Posterior cingulate gyrus (tissue), 11 donors: ENCODE results near the gene AIP.
A peak's percentile ranks its signal among the peaks of the same experiment; 100 is the strongest.

ENCODE experiments used
- DNase-seq, 10 donors: peaks; one replicate each; pipeline versions ENCODE4 v3.0.0 to v3.0.0-alpha.2; 2020 to 2021; ENCODE audit warnings: mixed read lengths in 3 of 10
- intact Hi-C: fragments of 100-400 bp; cut with DNase I; formaldehyde crosslinking; loops from one replicate; pipeline ENCODE4 v1.15.1; 2023

Gene AIP

DNA sequence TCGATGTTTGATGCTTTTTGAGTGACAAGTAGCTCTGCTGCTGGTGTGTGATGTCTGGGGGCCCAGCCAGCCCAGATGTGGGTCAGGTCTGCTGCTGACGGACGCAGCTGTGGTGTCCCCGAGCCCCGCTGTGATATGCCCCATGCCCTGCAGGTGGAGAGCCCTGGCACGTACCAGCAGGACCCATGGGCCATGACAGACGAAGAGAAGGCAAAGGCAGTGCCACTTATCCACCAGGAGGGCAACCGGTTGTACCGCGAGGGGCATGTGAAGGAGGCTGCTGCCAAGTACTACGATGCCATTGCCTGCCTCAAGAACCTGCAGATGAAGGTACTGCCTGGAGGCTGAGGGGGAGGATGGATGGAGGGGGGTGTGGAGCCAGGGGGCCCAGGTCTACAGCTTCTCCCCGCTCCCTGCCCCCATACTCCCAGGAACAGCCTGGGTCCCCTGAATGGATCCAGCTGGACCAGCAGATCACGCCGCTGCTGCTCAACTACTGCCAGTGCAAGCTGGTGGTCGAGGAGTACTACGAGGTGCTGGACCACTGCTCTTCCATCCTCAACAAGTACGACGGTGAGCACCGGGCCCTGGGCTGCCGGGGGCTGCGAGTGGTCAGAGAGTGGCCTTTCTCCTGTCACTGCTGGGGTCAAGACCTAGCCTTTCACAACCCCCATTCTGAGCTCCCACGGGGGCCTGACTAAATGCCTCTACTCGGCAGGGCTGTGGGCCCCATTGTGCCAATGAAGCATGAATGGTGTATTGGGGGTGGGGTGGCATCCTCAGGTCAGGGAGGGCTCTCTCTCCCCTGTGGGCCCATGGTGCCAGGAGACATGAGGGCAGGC lies 7.3 kb downstream of the AIP start:
- intact Hi-C loops = no loop called here
- no peak for DNase-seq

DNA sequence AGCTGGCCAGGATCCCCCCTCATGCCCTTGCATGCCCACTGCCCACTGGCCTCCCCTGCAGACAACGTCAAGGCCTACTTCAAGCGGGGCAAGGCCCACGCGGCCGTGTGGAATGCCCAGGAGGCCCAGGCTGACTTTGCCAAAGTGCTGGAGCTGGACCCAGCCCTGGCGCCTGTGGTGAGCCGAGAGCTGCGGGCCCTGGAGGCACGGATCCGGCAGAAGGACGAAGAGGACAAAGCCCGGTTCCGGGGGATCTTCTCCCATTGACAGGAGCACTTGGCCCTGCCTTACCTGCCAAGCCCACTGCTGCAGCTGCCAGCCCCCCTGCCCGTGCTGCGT lies 7.9 kb downstream of the AIP start:
- peak in 2 of 10 donors; percentile 74 to 81 for DNase-seq
- intact Hi-C loops = no loop called here

DNA sequence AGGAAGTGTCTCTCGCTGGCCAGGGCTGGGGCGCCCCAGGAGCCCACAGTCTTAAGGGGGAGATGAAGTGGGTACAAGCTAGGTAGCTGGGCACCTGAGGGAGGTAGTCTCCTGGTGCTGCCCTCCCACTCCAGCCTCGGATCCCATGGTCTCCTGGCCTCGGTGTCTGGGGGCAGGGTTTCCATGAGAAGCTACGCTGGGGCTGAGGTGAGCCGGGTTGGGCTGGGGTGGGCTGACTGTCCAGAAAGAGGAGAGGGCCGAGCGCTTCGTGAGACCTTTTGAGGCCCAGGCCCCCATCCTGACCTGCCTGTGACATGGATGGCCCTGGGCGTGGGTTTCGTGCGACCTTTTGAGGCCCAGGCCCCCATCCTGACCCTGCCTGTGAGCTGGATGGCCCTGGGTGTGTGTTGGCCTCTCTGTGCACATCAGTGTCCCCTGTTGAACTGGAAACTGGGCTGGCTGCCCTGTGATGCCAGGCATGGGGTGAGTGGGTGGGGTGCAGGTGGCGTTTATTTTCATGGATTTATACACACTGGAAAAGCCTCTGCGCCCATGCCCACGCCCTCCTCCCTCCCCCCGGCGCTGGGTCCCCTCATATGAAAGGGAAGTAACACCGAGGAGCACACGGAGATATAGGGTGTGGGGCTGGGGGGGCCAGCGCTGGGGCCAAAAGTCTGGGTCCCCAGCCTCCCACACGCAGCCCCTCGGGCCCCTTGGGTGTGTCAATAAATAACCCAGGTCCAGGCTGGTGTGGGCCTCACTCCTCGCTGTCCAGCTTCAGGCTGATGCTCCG lies 8.6 kb downstream of the AIP start:
- DNase-seq = peak in 2 of 10 donors; percentile 74 to 76
- intact Hi-C loops = no loop called here

DNA sequence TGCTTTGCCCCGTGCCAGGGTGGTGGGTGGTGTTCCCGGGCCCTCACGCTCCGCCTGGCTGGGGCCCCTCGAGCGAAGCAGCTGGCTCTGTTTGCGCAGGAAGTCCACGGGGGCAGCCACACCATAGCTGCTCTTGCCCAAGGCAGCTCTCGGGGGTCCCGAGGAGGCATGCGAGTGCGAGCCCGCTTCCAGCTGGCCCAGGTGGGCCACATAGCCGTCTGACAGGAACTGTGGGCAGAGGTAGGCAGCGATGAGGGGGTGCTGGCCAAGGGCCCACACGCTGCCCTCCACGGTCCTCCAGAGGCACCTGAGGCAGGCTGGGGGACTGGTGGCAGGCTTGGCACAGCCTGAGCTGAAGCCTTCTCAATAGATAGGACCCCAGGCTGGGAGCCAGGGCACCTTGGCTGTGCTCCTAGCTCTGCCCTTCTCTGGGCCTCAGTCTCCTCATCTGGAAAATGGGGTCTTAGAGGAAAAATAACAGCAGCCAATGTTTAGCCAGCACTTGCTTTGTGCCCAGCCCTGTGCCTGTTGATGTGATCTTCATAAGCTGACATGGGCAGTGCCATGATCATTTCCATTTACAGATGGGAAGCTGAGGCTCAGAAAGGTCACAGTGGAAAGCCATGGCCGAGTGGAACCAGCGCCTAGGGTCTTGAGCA lies 9.4 kb downstream of the AIP start:
- DNase-seq = peak in 2 of 10 donors; percentile 64 to 82
- intact Hi-C loops = no loop called here

DNA sequence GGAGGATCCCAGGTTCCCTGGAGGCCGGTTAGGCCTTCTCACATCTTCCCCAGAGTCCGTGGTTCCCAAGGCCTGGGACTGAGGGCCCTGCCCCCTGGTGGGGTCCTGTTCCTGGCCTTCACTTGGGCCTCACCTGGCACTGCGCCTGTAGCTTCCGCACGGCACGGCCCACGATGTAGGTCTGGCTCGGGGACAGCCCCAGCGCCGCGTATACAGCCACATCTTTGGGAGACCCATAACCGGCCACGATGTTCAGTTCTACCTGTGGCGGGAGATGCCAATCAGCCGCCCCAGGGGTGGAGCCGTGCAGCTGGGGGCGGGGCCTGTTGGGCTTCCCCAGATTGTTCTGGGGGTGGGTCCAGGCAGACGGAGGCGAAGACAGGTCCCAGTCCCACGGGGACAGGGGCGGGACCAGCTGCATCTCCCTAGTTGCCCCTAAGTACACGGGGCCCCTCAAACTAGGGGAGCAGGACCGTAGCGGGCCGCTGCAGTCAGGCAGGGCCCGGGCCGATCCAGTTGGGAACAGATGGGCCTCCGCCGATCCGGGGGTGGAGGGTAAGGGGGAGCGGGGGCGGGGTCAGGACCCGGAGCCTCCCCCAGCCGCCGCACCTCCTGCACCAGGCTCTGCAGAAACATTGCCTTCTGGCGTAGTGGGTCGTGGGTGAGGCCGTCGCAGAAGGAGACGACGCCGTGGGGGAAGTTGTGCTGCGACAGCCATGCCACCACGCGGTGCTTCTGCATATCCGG lies 10.1 kb downstream of the AIP start:
- intact Hi-C loops = no loop called here
- DNase-seq = peak in 2 of 10 donors; percentile 70 to 75

DNA sequence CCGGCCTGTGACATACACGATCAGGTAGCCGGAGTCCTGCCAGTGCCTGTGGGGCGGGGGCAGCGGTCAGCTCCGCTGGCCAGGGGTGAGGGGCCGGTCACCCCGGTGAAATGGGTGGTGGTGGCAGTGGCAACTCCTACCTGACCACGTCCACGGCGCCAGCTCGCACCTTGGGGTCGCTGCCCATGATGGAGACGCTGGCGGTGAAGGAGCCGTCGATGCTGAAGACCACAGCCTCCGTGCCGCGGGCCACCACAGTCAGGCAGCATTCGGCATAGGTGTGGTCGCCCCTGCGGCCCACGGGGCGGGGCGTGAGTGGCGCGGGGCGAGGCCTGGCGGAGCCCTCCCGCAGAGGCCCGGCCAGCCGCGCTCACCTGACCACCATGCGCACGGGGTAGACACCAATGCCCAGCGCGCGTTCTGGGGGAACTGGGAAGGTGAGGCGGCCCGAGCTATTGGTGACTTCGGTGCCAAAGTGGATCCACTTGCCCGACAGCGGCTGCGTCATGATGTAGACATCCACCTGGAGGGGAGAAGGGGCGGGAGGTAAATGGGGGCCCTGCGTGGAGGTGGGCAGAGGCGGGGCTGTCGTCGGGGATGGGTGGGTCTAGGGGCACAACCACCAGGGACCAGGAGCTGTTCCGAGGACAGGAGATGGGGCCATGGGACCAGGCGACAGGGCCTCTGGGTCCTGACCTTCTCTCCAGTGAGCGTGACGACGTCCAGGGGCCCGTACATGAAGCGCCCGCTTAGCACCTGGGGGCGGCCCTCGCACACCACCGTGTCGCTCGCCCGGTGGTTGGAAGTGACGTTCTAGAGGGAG lies 10.9 kb downstream of the AIP start:
- intact Hi-C loops = no loop called here
- peak in 2 of 10 donors; percentile 66 to 74 for DNase-seq

DNA sequence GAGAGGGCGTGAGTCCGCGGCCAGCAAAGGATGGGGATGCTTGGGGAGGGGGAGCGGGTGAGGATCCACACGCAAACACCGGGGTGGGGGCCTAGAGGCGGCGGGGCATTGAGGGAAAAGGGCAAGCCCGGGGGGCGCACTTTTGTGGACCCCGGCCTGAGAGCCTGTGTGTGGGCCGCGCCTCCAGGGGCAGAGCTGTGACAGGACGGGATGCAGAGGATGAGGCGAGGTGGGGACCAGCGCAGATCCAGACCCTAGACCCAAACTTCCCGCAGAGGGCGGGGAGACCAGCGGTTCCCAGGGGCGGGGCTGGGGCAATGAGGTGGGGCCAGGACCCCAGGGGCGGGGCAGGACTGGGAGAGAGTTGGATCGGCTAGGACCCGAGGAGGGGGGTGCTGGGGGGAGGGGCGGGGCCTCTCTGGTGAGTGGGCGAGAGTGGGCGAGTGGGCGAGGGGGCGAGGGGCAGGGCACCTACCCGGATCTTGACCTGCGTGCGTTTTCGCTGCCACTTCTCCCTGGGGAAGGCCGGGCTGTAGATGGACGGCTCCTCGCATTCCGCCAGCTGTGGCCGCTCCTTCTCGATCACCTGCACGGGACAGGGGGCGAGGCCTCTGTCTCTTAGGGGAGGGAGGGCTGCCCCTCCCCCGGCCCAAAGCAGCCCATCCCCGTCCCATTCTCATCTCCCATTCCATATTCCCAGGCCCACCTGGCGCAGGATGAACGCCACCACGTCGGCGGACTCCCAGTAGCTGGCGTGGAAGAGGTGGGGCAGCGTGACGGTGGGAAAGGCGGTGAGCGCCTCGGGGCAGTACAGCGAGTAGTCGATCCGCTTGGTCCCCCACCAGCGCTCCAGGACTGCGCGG lies 11.8 kb downstream of the AIP start:
- DNase-seq = peak in 1 of 10 donors; percentile 73
- intact Hi-C loops = no loop called here

DNA sequence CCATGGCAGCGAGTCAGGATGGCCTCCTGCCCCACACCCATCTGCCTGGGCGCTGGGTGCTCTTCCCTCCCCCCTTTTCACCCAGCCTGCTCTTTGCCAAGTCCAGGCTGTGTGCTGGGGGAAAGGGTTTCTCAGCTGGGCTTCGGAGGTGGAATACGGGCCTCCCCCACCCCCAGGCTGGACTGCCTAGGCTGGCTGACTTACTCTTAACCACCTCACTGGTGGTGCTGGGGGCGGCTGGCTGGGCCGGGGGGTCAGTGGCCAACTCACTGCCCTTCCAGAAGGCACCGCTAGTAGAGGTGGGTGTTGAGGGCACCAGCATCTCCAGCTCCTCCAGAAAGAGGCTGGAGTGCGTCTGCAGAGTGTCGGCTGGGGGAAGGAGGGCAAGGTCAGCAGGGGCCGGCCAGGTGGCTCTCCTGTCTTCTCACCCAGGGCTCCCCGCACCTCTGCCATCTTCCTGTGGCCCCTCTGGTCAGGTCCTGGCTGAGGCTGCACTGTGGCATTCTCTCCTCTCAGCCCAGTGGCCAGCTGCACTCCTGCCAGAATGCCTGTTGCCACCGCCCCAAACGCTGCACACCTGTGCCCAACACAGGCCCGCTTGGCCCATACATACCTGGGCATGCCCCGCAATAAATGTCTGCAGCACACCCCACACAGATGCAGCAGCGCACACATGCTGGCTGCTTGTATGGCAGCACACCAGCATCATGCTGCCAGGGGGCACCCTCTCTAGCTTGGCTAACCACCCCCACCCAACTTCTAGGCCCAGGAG lies 12.6 kb downstream of the AIP start:
- intact Hi-C loops = no loop called here
- peak in 1 of 10 donors; percentile 43 for DNase-seq

DNA sequence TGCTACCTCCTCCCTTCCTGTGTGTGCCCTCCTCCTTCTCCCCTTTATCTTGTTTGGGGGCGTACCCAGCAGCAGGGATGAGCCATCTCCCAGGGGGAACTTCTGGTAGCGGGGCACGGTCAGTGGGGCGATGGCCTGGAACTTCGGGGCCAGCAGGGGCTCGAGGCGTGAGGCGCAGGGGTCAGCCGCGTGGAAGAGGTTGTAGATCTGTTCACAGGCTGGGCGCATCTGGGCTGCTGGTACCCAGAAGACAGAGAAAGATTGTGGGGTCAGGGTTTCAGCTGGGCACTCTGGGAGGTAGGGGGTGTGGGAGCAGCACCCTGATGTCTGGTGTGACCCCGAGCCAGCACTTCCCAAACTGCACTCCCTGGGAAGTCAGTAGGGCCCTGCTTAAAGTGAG lies 13.3 kb downstream of the AIP start:
- DNase-seq = peak in 1 of 10 donors; percentile 35
- intact Hi-C loops = no loop called here

DNA sequence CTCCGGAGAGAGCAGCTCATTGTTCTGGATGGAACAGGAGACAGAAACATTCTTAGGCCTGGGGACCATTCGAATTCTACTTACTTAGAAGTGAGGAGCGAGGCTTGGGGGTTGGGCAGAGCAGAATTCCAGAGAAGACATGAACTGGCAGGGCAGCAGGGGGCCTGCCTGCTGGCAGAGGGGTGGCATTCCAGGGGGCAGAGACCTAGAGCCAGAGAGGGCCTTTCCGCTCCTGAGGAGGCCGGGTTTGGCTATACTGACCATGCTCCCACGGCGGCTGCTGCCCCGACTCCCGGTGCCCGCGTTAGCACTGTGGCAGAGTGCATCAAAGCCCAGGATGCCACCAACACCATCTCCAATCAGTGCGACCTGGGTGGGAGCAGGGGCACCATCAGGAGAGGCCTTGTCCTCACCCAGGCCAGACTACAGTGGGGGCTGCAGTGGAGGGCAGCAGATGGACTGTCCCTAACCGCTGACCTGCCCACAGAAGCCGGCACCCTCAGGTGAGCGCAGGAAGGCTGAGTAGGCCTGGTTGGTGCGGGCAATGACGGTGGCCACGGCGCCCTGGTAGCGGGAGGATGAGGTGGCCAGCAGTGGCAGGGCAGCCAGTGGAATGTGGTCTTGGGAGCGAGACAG lies 14.9 kb downstream of the AIP start:
- no peak for DNase-seq
- intact Hi-C loops = loop anchor here (2.0 kb wide), 1 partner anchor 13 kb away; no protein-coding TSS in a partner anchor

DNA sequence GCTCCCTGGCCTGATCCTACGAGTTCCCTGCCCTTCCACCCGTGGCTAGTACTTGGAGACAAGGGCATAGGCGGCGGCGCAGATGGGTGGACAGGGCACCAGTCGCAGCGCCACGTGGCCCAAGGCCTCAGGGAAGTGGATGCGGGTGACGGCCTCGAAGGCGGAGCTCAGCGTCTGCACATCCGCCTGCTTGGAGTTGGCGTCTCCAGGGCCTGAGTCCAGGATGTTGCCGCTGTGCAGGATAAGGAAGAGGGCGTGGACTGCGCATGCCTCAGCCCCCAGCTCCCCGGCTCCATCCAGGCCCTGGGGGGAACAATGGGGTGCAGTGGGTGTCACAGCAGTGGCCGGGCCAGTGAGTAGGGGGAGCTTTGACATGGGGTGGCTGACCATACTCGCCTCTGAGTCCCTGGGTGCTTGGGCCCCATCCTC lies 15.7 kb downstream of the AIP start:
- DNase-seq = peak in 1 of 10 donors; percentile 65

DNA sequence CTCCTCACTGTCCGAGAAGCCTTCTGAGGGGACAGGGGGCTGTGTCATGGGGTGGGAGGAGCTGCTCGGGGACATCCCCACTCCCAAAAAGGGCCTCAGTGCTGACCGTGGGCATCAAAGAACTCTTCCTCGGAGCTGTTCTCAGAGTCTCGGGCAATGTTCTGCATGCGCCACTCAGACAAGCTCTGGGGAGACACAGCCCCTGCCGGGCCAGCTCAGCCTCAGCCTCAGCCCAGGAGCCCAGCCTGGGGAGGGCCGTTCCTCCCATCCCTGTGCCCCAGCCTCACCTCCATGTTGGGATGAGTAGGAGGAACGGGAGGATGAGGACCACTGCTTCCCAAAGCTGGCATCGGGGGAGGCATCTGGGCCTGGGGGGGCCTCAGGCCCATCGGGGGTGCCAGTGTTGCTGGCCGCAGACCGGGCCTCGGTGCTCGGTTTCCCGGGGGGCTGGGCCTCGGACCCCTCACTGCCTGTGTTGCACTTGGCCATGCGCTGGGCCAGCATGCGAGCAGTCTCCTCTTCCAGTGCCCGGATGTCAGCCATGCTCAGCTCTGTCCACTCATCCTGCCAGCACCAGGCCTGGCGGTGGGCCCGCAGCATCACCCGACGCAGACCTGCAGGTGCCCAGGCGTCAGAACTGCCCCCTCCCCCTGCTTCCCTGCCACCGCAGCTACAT lies 17.1 kb downstream of the AIP start:
- intact Hi-C loops = loop anchor here (2.0 to 10.0 kb wide), 2 partner anchors 15 to 55 kb away; partner anchors contain the start of gene CORO1B
- peak in 1 of 10 donors; percentile 57 for DNase-seq

More for the DNA sequence above, 15.7 kb downstream of the AIP start:
- intact Hi-C loops = loop anchor here (2.0 kb wide), 1 partner anchor 14 kb away; no protein-coding TSS in a partner anchor

DNA sequence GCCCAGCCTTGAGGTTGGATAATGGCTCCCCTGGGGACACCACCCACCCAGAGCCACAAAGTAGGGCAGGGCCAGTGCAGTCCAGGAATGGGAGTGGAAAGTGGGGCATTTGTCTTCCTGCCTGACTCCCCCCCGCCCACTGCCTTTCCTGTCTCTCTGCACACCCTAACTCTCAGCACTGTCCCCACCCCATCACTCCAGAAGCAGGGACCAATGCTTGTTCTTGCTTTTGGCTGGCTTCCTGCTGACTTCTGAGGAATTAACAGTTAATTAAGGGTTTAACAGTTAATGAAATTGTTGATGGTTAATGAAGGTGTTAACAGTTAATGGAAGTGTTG lies 17.6 kb downstream of the AIP start:
- DNase-seq = no peak
- intact Hi-C loops = loop anchor here (10.0 kb wide), 1 partner anchor 56 kb away; the partner anchor contains the start of gene CORO1B

DNA sequence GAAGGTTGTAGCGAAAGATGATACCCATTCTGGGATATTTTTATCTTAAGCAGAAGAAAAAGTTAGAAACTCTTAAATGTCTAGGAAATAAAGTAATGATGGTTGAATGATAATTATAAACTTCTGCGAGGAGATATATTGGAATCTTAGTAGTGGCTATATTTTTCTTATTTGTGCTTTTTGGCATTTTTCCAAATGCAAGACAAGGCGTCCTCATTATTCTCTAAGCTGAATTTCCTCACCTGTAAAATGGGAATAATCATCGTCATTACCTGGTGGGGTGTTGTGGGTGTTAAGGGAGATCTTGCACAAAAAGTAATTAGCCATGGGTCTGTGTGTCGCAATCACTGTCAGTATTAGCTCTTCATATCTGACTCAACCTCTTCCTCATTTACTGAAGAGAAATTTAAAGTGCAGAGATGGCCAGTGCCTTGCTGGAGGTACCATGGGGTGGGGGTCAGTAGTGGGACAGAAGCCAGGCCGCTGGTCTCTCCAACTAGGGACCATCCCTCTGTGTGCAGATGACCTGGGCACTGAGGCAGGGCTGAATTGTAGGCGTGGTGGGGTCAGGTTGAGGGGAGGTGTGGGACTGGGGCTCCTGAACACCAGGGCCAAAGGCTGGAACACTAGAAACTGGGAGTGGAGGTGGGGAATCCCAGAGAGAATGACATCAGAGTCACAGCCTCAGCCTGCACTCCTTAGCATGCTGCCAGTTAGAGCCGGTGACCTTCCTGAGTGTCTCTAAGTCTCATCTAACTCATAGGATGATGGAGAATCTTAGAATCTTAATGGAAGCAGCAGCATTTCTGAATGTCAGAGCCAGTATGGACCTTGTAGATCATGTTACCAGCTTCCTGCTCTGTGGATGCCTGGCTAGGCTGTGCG lies 18.2 kb downstream of the AIP start:
- DNase-seq = no peak
- intact Hi-C loops = loop anchor here (10.0 kb wide), 1 partner anchor 56 kb away; the partner anchor contains the start of gene CORO1B

DNA sequence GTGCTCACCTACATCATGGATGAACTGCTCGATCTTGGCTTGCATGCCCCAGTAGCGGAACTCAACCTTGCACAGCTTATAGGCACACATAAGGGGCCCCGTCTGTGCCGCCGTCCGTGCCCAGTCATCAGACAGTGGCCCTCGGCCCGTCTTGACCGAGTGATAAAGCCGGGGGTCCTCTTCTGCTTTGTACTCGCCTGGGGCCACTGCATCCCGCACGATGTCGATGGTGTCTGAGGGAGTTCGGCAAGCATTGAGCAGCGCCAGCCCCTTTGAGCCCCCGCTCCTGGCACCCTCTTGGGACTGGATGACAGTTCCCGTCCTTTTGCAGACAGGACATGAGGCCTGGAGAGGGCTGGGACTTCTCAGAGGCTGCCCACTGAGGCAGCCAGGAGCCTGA lies 19.0 kb downstream of the AIP start:
- intact Hi-C loops = loop anchor here (10.0 kb wide), 1 partner anchor 57 kb away; the partner anchor contains the start of gene CORO1B
- peak in 2 of 10 donors; percentile 51 to 64 for DNase-seq
